Naive B cell (primary cell): Measurements from ENCODE around the gene ZNF581. TPM values are rescaled to one million over a fixed set of nuclear protein-coding genes. Genes with fewer than 3 reads are reported as not detected.

Source experiments
- ATAC-seq, 2 donors: fragments of 150-1000 bp; cut with Tn5 transposase; 2 replicates each; pipeline ENCODE4 v1.10.0; 2021; ENCODE audit warnings: low read depth in 2 of 2, mild to moderate bottlenecking in 2 of 2, moderate library complexity in 2 of 2
- DNase-seq: peaks from one replicate; pipeline ENCODE4 v3.0.0; 2022
- H3K27ac Mint-ChIP-seq, 6 donors: one replicate each; pipeline ENCODE4 v1.8.0; 2020 to 2022; ENCODE audit warnings: mild to moderate bottlenecking in 6 of 6, mixed read lengths in 6 of 6, moderate library complexity in 5 of 6, inconsistent platforms in 2 of 6
- H3K27me3 Mint-ChIP-seq, 3 donors: one replicate each; pipeline ENCODE4 v1.8.0; 2021 to 2022; ENCODE audit warnings: mixed read lengths in 3 of 3, mild to moderate bottlenecking in 1 of 3
- H3K36me3 Mint-ChIP-seq, 2 donors: one replicate each; pipeline ENCODE4 v1.8.0; 2020 to 2022; ENCODE audit warnings: mixed read lengths in 2 of 2, inconsistent platforms in 1 of 2, mild to moderate bottlenecking in 1 of 2
- H3K4me1 Mint-ChIP-seq, 3 donors: one replicate each; pipeline ENCODE4 v1.8.0; 2020 to 2022; ENCODE audit warnings: mixed read lengths in 3 of 3, inconsistent platforms in 1 of 3, mild to moderate bottlenecking in 1 of 3, moderate library complexity in 1 of 3
- H3K4me3 Mint-ChIP-seq, 8 donors: one replicate each; pipeline ENCODE4 v1.8.0; 2020 to 2022; ENCODE audit warnings: mild to moderate bottlenecking in 8 of 8, mixed read lengths in 8 of 8, moderate library complexity in 8 of 8, inconsistent platforms in 2 of 8
- H3K9me3 Mint-ChIP-seq, 7 donors: one replicate each; pipeline ENCODE4 v1.8.0; 2020 to 2022; ENCODE audit warnings: mixed read lengths in 7 of 7, mild to moderate bottlenecking in 5 of 7, inconsistent platforms in 2 of 7, moderate library complexity in 1 of 7
- polyA plus RNA-seq, 6 donors: library from polyadenylated mRNA; unstranded; fragments of 300-500 nt; fragmentation: Illumina TruSeq; gene quantifications; one replicate each; pipeline ENCODE4 v1.2.3, GENCODE V29; 2021; ENCODE audit warnings: low read depth in 6 of 6

ZNF581 gene
- polyA plus RNA-seq, 6 donors from 2014 or later: 60.7 to 82.8 (median 65.4) TPM

- no peak for DNase-seq
- Mint-ChIP-seq H3K4me3 (no peak overlapping the region), H3K27me3 (no peaks in the 10 kb centered on the region), H3K4me1 (peaks cover 32 to 35% (median 34%) of the 10 kb centered on the region in 3 donors), H3K36me3 (peaks cover under 1 to 3% of the 10 kb centered on the region in 2 donors), H3K27ac (peak overlapping the region in 1 of 6 donors; percentile 76), H3K9me3 (no peaks in the 10 kb centered on the region)
- no peak for ATAC-seq
Observed at GRCh38 chr19:55614711-55615542, 28.5 kb upstream of the ZNF581 start.

GRCh38 chr19:55615543-55616394 is 27.7 kb upstream of the ZNF581 start:
- Mint-ChIP-seq H3K4me3 (no peak overlapping the region), H3K36me3 (no peaks in the 10 kb centered on the region), H3K27ac (no peak overlapping the region), H3K4me1 (peaks cover 29 to 32% (median 30%) of the 10 kb centered on the region in 3 donors), H3K9me3 (no peaks in the 10 kb centered on the region), H3K27me3 (no peaks in the 10 kb centered on the region)
- no peak for DNase-seq
- ATAC-seq: no peak

GRCh38 chr19:55616395-55616875 is 27.0 kb upstream of the ZNF581 start:
- H3K36me3 Mint-ChIP-seq: no peaks in the 10 kb centered on the region
- peaks cover 22 to 28% (median 24%) of the 10 kb centered on the region in 3 donors for H3K4me1 Mint-ChIP-seq
- no peak overlapping the region for H3K4me3 Mint-ChIP-seq
- no peaks in the 10 kb centered on the region for H3K9me3 Mint-ChIP-seq
- DNase-seq (no peak), ATAC-seq (no peak)
- no peaks in the 10 kb centered on the region for H3K27me3 Mint-ChIP-seq
- H3K27ac Mint-ChIP-seq: no peak overlapping the region

- peaks cover 12 to 18% (median 14%) of the 10 kb centered on the region in 3 donors for H3K4me1 Mint-ChIP-seq
- no peak for ATAC-seq
- H3K36me3 Mint-ChIP-seq: no peaks in the 10 kb centered on the region
- H3K9me3 Mint-ChIP-seq: no peaks in the 10 kb centered on the region
- H3K27me3 Mint-ChIP-seq: no peaks in the 10 kb centered on the region
- H3K4me3 Mint-ChIP-seq: no peak overlapping the region
- no peak for DNase-seq
- peak overlapping the region in 2 of 6 donors; percentile 61 to 69 for H3K27ac Mint-ChIP-seq
Observed at GRCh38 chr19:55617426-55617825, 26.0 kb upstream of the ZNF581 start.

- H3K27ac Mint-ChIP-seq: peak overlapping the region in 1 of 6 donors; percentile 57
- H3K9me3 Mint-ChIP-seq: no peaks in the 10 kb centered on the region
- ATAC-seq (no peak), DNase-seq (no peak)
- H3K27me3 Mint-ChIP-seq: no peaks in the 10 kb centered on the region
- peaks cover 4 to 13% (median 9%) of the 10 kb centered on the region in 3 donors for H3K4me1 Mint-ChIP-seq
- H3K4me3 Mint-ChIP-seq: no peak overlapping the region
- no peaks in the 10 kb centered on the region for H3K36me3 Mint-ChIP-seq
Observed at GRCh38 chr19:55618426-55618825, 25.0 kb upstream of the ZNF581 start.

GRCh38 chr19:55619286-55619685 is 24.2 kb upstream of the ZNF581 start:
- H3K27ac Mint-ChIP-seq: peak overlapping the region in 2 of 6 donors; percentile 6 to 38

GRCh38 chr19:55620410-55621204 is 22.8 kb upstream of the ZNF581 start:
- ATAC-seq: no peak
- H3K4me3 Mint-ChIP-seq: peak overlapping the region in 1 of 8 donors; percentile 29

More at GRCh38 chr19:55619286-55619685, 24.2 kb upstream of the ZNF581 start:
- no peak overlapping the region for H3K4me3 Mint-ChIP-seq
- ATAC-seq (no peak), DNase-seq (no peak)
- H3K36me3 Mint-ChIP-seq: no peaks in the 10 kb centered on the region
- peaks cover 8 to 22% (median 15%) of the 10 kb centered on the region in 3 donors for H3K4me1 Mint-ChIP-seq
- no peaks in the 10 kb centered on the region for H3K27me3 Mint-ChIP-seq
- H3K9me3 Mint-ChIP-seq: peaks cover 0 to 5% (median 0%) of the 10 kb centered on the region in 7 donors

GRCh38 chr19:55621205-55621672 is 22.2 kb upstream of the ZNF581 start:
- DNase-seq (no peak), ATAC-seq (no peak)
- Mint-ChIP-seq H3K4me3 (no peak overlapping the region), H3K9me3 (peaks cover 0 to 5% (median 0%) of the 10 kb centered on the region in 7 donors), H3K27ac (peak overlapping the region in 1 of 6 donors; percentile 26), H3K4me1 (peaks cover 12 to 31% (median 20%) of the 10 kb centered on the region in 3 donors), H3K27me3 (no peaks in the 10 kb centered on the region), H3K36me3 (no peaks in the 10 kb centered on the region)

More at GRCh38 chr19:55620410-55621204, 22.8 kb upstream of the ZNF581 start:
- Mint-ChIP-seq H3K27me3 (no peaks in the 10 kb centered on the region), H3K36me3 (no peaks in the 10 kb centered on the region), H3K4me1 (peaks cover 12 to 31% (median 20%) of the 10 kb centered on the region in 3 donors), H3K27ac (peak overlapping the region in 2 of 6 donors; percentile 26 to 49), H3K9me3 (peaks cover 0 to 5% (median 0%) of the 10 kb centered on the region in 7 donors)
- no peak for DNase-seq

GRCh38 chr19:55621673-55622231 is 21.7 kb upstream of the ZNF581 start:
- H3K4me1 Mint-ChIP-seq: peaks cover 12 to 31% (median 20%) of the 10 kb centered on the region in 3 donors
- ATAC-seq (no peak), DNase-seq (no peak)
- no peak overlapping the region for H3K27ac Mint-ChIP-seq
- peaks cover 0 to 5% (median 0%) of the 10 kb centered on the region in 7 donors for H3K9me3 Mint-ChIP-seq
- no peaks in the 10 kb centered on the region for H3K27me3 Mint-ChIP-seq
- no peak overlapping the region for H3K4me3 Mint-ChIP-seq
- no peaks in the 10 kb centered on the region for H3K36me3 Mint-ChIP-seq

- ATAC-seq (no peak), DNase-seq (no peak)
- Mint-ChIP-seq H3K27me3 (no peaks in the 10 kb centered on the region), H3K36me3 (no peaks in the 10 kb centered on the region), H3K4me1 (peaks cover 12 to 31% (median 20%) of the 10 kb centered on the region in 3 donors), H3K27ac (no peak overlapping the region), H3K4me3 (no peak overlapping the region), H3K9me3 (peaks cover 0 to 5% (median 0%) of the 10 kb centered on the region in 7 donors)
Observed at GRCh38 chr19:55622242-55622969, 21.0 kb upstream of the ZNF581 start.

GRCh38 chr19:55623130-55623529 is 20.3 kb upstream of the ZNF581 start:
- DNase-seq (no peak), ATAC-seq (no peak)
- peaks cover 0 to 3% (median 0%) of the 10 kb centered on the region in 3 donors for H3K27me3 Mint-ChIP-seq
- peak overlapping the region in 3 of 6 donors; percentile 12 to 97 (median 33) for H3K27ac Mint-ChIP-seq
- H3K36me3 Mint-ChIP-seq: no peaks in the 10 kb centered on the region
- peaks cover 0 to 5% (median 0%) of the 10 kb centered on the region in 7 donors for H3K9me3 Mint-ChIP-seq
- peaks cover 12 to 31% (median 20%) of the 10 kb centered on the region in 3 donors for H3K4me1 Mint-ChIP-seq
- peak overlapping the region in 4 of 8 donors; percentile 26 to 88 (median 72) for H3K4me3 Mint-ChIP-seq

- H3K4me3 Mint-ChIP-seq: peak overlapping the region in 6 of 8 donors; percentile 46 to 98 (median 90)
- DNase-seq (no peak), ATAC-seq (no peak)
- H3K4me1 Mint-ChIP-seq: peaks cover 12 to 31% (median 20%) of the 10 kb centered on the region in 3 donors
- H3K36me3 Mint-ChIP-seq: no peaks in the 10 kb centered on the region
- peaks cover 0 to 4% (median 0%) of the 10 kb centered on the region in 3 donors for H3K27me3 Mint-ChIP-seq
- H3K9me3 Mint-ChIP-seq: peaks cover 0 to 5% (median 0%) of the 10 kb centered on the region in 7 donors
- H3K27ac Mint-ChIP-seq: peak overlapping the region in 3 of 6 donors; percentile 96 to 97 (median 97)
Observed at GRCh38 chr19:55623561-55623960, 19.9 kb upstream of the ZNF581 start.
